ENCODE data around the gene NDUFV3.
"Not testable (repeated sequence)": the region's sequence is repeated elsewhere in the genome, so short reads cannot be mapped to it uniquely, and the experiment has no call there.

The NDUFV3 gene

GRCh38 chr21:42956824-42957630 lies 63.9 kb downstream of the NDUFV3 start:
- TF ChIP-seq CTCF (IDR thresholded peaks at IDR 0.05; ENCODE audit: extremely low read depth, missing control alignments), result no peak
- DNase-seq (ENCODE audit: low spot score), result no peak

- not testable (repeated sequence) for DNase-seq (ENCODE audit: low spot score)
Observed at GRCh38 chr21:42958122-42958521, 65.0 kb downstream of the NDUFV3 start.

GRCh38 chr21:42959728-42960127 lies 66.6 kb downstream of the NDUFV3 start:
- TF ChIP-seq CTCF (IDR thresholded peaks at IDR 0.05; ENCODE audit: extremely low read depth, missing control alignments), result no peak
- no peak for DNase-seq (ENCODE audit: low spot score)

GRCh38 chr21:42962380-42963007 lies 69.4 kb downstream of the NDUFV3 start:
- no peak for DNase-seq (ENCODE audit: low spot score)
- no peak for TF ChIP-seq CTCF (IDR thresholded peaks at IDR 0.05; ENCODE audit: extremely low read depth, missing control alignments)
